ENCODE results near the gene SEL1L.

Gene SEL1L

DNA sequence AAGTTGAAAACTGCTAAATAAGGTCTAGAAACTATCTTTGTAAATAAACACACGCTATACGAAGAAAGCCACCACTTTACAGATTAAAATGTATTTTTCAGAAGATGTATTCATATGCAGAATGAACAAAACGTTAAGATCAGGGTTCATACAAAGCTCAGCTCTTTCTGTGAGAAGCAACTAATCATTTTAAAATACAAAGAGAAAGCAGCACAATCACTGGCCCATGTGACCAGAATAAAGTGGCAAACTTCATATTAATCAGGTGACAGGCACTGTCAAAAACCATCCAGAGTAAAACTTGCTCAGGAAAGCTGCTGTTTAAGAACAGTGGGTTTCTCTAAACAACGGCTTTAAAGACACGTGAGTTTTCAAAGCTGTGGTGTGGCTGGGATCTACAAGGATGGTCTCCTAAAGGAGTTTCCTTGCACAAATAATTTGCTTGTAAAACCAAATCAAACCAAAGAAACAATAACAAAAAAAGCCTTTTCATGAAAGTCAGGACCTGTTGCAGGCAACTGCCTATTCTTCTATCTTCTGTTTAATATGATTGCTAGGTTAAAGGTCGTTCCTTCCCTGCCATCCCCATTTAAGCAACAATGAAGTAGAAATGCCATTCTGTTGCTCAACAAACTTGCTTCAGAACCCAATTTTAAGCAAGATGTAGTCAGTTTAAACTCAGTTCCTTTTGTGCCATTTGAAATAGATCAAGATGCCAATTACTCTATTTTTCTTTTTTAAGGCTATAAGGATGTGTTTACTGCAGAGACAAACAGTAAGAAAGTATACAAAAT is 22.3 kb downstream of the SEL1L start:
- Histone ChIP-seq H3K27ac (ENCODE audit: low read depth, low read length, poor library complexity, severe bottlenecking) (no peak overlapping the region), H3K9me2 (ENCODE audit: low read depth, low read length) (no peaks in the 10 kb centered on the region), H3K9me3 (ENCODE audit: low read length) (0 out of 2 replicates have a peak, but pooled peaks cover 2% of the 10 kb centered on the region), H3K79me2 (ENCODE audit: insufficient read depth, low read length) (no peaks in the 10 kb centered on the region), H3K9ac (ENCODE audit: low read length) (no peak overlapping the region), H3K4me2 (ENCODE audit: low read length) (no peak overlapping the region), H2AFZ (ENCODE audit: low read length) (no peak overlapping the region), H3F3A (ENCODE audit: insufficient read depth, low read length) (no peaks in the 10 kb centered on the region), H3K4me1 (ENCODE audit: insufficient read depth, low read length, severe bottlenecking) (no peaks in the 10 kb centered on the region), H4K20me1 (ENCODE audit: insufficient read depth, low read length) (no peaks in the 10 kb centered on the region), H3K36me3 (ENCODE audit: insufficient read depth, low read length) (peaks cover 48% of the 10 kb centered on the region), H3K27me3 (ENCODE audit: insufficient read depth, low read length) (no peaks in the 10 kb centered on the region), H3K4me3 (ENCODE audit: low read depth, low read length, poor library complexity, severe bottlenecking) (no peak overlapping the region)
- TF ChIP-seq EZH2 (IDR thresholded peaks at IDR 0.05; ENCODE audit: borderline replicate concordance, low read length): no peak
- no peak for TF ChIP-seq CTCF (IDR thresholded peaks at IDR 0.05; ENCODE audit: low read length)

DNA sequence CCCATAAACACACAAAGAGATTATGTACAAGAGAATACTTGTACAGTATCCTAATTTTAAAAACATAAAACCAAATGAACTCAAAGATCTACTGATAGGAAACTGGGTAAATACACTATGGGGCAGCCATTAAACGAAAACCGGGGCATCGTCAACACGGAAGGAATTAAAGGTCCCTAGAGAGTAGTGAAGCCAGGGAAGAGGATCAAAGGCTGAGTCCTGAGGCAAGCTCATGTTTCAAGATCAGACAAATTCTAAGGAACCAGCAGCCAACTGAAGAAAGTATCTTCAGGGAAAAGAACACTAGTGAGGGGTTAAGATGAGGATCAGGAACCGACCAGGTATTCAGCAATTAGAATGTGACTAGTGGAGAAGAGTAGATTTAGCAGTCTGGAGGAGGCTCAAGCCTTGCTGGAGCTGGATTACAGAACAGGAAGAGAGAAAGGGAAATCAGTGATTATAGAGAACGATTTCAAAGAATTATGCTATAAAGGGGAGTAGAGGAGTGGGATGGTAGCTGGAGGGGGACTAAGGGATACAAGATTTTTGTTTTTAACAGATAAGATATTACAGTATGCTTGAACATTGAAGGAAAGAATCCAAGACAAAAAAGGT is 23.7 kb downstream of the SEL1L start:
- H3K79me2 ChIP-seq (ENCODE audit: insufficient read depth, low read length): no peaks in the 10 kb centered on the region
- no peaks in the 10 kb centered on the region for H3F3A ChIP-seq (ENCODE audit: insufficient read depth, low read length)
- H2AFZ ChIP-seq (ENCODE audit: low read length): no peak overlapping the region
- H4K20me1 ChIP-seq (ENCODE audit: insufficient read depth, low read length): no peaks in the 10 kb centered on the region
- H3K36me3 ChIP-seq (ENCODE audit: insufficient read depth, low read length): peaks cover 56% of the 10 kb centered on the region
- no peak overlapping the region for H3K27ac ChIP-seq (ENCODE audit: low read depth, low read length, poor library complexity, severe bottlenecking)
- no peaks in the 10 kb centered on the region for H3K9me2 ChIP-seq (ENCODE audit: low read depth, low read length)
- no peaks in the 10 kb centered on the region for H3K27me3 ChIP-seq (ENCODE audit: insufficient read depth, low read length)
- TF ChIP-seq EZH2 (IDR thresholded peaks at IDR 0.05; ENCODE audit: borderline replicate concordance, low read length) (no peak), CTCF (IDR thresholded peaks at IDR 0.05; ENCODE audit: low read length) (no peak)
- no peaks in the 10 kb centered on the region for H3K4me1 ChIP-seq (ENCODE audit: insufficient read depth, low read length, severe bottlenecking)
- no peak overlapping the region for H3K4me2 ChIP-seq (ENCODE audit: low read length)
- no peak overlapping the region for H3K9ac ChIP-seq (ENCODE audit: low read length)
- 0 out of 2 replicates have a peak, but pooled peaks cover 2% of the 10 kb centered on the region for H3K9me3 ChIP-seq (ENCODE audit: low read length)
- H3K4me3 ChIP-seq (ENCODE audit: low read depth, low read length, poor library complexity, severe bottlenecking): no peak overlapping the region

GRCh38 chr14:81509321-81509720 is 24.3 kb downstream of the SEL1L start:
- no peak overlapping the region for H3K27ac ChIP-seq (ENCODE audit: low read depth, low read length, poor library complexity, severe bottlenecking)
- H3K9me3 ChIP-seq (ENCODE audit: low read length): 0 out of 2 replicates have a peak, but pooled peaks cover 2% of the 10 kb centered on the region
- H3K9me2 ChIP-seq (ENCODE audit: low read depth, low read length): no peaks in the 10 kb centered on the region
- no peak overlapping the region for H3K9ac ChIP-seq (ENCODE audit: low read length)
- H3F3A ChIP-seq (ENCODE audit: insufficient read depth, low read length): no peaks in the 10 kb centered on the region
- H3K79me2 ChIP-seq (ENCODE audit: insufficient read depth, low read length): no peaks in the 10 kb centered on the region
- H3K4me2 ChIP-seq (ENCODE audit: low read length): no peak overlapping the region
- no peak for TF ChIP-seq EZH2 (IDR thresholded peaks at IDR 0.05; ENCODE audit: borderline replicate concordance, low read length)
- TF ChIP-seq CTCF (IDR thresholded peaks at IDR 0.05; ENCODE audit: low read length): no peak
- H3K36me3 ChIP-seq (ENCODE audit: insufficient read depth, low read length): peaks cover 61% of the 10 kb centered on the region
- no peak overlapping the region for H3K4me3 ChIP-seq (ENCODE audit: low read depth, low read length, poor library complexity, severe bottlenecking)
- no peaks in the 10 kb centered on the region for H4K20me1 ChIP-seq (ENCODE audit: insufficient read depth, low read length)
- no peaks in the 10 kb centered on the region for H3K27me3 ChIP-seq (ENCODE audit: insufficient read depth, low read length)
- no peak overlapping the region for H2AFZ ChIP-seq (ENCODE audit: low read length)
- H3K4me1 ChIP-seq (ENCODE audit: insufficient read depth, low read length, severe bottlenecking): no peaks in the 10 kb centered on the region

Measured in OCI-LY1 (cell line).